NB4 (cell line): ENCODE measurements around the gene PLA2G4E.

Source experiments
- DNase-seq: peaks from one replicate; pipeline ENCODE4 v3.0.0; 2010; ENCODE audit warnings: low read depth
- H3K4me3 ChIP-seq: one replicate; pipeline ENCODE4 v1.5.1; 2011; ENCODE audit warnings: mild to moderate bottlenecking, low read depth, low read length, moderate library complexity
- MYC ChIP-seq: IDR thresholded peaks from 2 replicates; pipeline ENCODE4 v1.6.1; 2011; ENCODE audit warnings: low read depth, low read length
- POLR2A ChIP-seq: IDR thresholded peaks from 2 replicates; pipeline ENCODE4 v1.6.1; 2011; ENCODE audit warnings: mild to moderate bottlenecking; ENCODE audit not compliant: insufficient read length; ENCODE audit errors: extremely low read depth
- TF ChIP-seq, protein P1 (sequence below): IDR thresholded peaks from 2 replicates; pipeline ENCODE4 v1.6.1; 2011; ENCODE audit warnings: low read depth, low read length
- TF ChIP-seq, protein P2 (sequence below): IDR thresholded peaks from one replicate; pipeline ENCODE4 v1.5.1; 2012; ENCODE audit warnings: low read depth, low read length

The PLA2G4E gene

DNA sequence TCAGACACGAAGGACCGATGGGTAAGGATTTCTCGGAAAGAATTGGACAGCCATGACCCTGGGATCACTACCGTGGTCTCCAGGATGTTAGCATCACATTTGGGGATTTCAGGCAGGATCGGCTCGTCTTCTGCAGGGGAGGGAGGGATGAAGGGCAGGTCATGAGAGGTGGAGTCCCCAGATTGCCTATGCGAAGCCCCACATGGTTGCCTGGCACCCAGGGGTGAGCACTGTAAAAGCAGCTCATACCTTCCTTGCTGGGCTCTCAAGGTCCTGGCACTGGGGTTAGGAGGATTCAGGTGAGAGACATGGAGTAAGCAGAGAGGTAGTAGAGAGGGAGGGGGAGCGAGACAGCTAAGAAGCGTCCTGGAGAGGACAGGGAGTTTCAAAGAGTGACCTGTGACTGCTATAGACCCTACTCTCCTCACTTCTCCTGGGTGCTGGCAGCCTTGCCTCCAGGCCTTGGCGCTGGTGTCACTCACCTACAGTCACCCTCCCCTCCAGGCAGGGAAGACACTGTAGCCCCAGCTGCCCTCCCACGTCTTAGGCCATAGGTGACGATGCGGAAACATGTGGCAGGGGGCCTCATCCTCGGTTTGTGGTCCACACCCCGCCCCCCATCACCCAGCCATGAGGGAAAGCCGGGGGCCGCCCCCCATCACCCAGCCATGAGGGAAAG lies 33.5 kb downstream of the PLA2G4E start:
- no peak for DNase-seq
- H3K4me3 ChIP-seq = no peak overlapping the region
- TF ChIP-seq MYC (no peak), POLR2A (no peak)
- TF ChIP-seq, protein P1, sequence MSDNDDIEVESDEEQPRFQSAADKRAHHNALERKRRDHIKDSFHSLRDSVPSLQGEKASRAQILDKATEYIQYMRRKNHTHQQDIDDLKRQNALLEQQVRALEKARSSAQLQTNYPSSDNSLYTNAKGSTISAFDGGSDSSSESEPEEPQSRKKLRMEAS = no peak
- TF ChIP-seq, protein P2, sequence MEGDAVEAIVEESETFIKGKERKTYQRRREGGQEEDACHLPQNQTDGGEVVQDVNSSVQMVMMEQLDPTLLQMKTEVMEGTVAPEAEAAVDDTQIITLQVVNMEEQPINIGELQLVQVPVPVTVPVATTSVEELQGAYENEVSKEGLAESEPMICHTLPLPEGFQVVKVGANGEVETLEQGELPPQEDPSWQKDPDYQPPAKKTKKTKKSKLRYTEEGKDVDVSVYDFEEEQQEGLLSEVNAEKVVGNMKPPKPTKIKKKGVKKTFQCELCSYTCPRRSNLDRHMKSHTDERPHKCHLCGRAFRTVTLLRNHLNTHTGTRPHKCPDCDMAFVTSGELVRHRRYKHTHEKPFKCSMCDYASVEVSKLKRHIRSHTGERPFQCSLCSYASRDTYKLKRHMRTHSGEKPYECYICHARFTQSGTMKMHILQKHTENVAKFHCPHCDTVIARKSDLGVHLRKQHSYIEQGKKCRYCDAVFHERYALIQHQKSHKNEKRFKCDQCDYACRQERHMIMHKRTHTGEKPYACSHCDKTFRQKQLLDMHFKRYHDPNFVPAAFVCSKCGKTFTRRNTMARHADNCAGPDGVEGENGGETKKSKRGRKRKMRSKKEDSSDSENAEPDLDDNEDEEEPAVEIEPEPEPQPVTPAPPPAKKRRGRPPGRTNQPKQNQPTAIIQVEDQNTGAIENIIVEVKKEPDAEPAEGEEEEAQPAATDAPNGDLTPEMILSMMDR = no peak

DNA sequence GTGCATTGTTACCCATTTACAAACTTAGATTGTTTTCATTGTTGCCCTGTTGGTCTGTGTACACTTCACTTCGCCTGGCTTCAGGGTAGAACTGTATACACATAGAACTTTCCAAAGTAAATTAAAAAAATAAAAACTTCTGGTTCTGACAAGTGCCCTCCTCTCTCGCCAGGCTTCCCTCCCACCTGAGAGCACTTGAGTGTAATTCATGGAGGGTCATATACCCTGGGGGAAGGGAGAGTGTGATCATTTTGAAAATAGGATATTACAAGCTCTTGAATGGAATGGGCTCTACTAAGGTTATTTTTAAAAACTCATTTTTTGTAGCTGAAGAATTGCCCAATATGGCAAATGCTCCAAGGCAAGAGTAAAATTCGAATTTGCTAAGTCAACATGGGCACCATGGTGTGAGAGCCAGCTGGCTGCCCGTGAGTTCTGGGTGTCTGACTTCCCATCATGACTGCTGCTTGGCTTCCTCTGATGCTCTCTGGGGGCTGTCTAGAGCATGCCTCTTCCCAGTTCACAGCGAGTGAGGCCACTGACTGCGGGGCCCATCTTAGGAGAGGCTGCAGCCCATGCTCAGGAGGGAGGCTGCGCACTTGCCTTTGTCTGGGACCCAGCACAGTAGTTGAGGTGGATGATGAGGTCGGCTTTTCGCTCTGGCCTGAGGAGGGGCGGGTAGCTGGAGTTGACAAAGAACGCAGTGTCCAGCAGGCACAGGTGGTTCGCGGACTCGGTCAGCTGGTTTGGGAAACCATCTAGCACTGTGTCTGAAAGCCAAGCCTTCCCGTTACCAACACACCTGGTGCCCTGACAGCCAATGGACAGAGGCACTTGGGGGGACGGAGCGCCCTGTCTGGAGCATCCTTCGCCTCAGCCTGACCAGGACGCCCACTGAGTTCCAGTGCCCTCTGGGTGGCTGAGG lies 35.3 kb downstream of the PLA2G4E start:
- DNase-seq = no peak
- no peak overlapping the region for H3K4me3 ChIP-seq
- TF ChIP-seq, protein P2 = no peak
- no peak for TF ChIP-seq MYC
- TF ChIP-seq POLR2A = no peak
- TF ChIP-seq, protein P1 = no peak

DNA sequence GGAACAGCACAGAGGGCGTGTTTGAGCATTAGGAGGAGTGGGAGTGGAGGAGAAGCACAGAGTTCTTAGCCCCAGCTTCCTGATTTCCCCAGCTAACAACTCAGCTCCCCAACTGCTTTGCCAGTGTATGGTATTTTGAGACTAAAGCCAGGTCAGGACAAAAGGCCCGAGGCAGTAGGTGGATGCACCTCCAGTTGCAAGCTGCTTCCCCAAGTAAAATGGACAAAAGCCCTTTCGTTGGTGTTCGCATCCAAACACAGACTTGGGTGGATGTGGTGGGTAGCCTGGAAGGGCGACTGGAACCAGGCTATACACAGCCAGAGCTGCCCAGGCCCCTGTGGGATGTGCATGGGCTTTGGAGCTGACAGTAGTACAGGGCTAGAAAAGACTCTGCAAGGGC lies 36.2 kb downstream of the PLA2G4E start:
- TF ChIP-seq MYC (no peak), POLR2A (no peak)
- TF ChIP-seq, protein P2 = no peak
- TF ChIP-seq, protein P1 = no peak
- no peak overlapping the region for H3K4me3 ChIP-seq
- DNase-seq = no peak

DNA sequence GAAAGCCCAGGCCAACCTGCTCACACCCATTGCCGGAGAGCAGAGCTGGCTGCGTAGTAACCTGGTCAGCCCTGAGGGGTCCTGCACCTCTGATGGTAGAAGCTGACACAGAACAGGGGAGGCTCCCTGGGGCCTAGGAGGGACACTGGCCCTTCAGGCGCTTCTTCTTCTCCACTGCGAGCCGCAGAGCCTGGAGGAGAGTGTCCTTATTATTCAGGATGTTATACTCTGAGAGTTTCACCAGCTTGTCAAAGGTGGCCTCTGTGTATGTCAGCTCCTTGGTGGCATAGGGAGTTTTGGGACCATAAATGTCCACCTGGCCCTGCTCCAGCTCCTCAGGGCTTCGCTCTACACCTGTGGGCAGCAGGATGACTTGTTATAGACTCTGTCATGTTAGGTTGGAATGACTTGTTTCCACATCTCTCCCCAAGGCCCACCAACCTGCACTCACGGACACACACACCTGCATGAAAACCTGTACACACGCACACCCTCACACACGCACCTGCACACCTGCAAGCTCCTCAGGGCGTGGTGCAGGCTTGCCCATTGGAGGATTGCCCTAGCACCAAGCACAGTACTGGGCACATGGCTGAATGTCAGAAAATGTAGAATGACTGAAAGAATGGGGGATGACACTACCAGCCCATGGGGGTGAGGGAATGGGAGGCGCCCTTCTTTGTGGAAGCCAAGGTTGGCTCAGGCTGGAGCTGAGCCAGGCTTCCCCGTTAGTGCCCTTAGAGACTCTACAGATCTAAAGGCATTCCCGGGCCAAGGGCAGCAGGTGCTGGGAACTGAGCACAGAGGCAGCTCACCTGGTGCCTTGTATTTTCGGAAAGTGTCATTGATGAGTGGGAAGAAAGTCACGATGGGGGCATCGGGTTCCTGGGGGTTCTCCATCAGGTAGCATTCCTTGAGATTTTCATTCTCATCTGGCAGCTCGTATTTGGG lies 36.9 kb downstream of the PLA2G4E start:
- DNase-seq = no peak
- TF ChIP-seq, protein P2 = no peak
- no peak for TF ChIP-seq POLR2A
- TF ChIP-seq, protein P1 = no peak
- no peak overlapping the region for H3K4me3 ChIP-seq

DNA sequence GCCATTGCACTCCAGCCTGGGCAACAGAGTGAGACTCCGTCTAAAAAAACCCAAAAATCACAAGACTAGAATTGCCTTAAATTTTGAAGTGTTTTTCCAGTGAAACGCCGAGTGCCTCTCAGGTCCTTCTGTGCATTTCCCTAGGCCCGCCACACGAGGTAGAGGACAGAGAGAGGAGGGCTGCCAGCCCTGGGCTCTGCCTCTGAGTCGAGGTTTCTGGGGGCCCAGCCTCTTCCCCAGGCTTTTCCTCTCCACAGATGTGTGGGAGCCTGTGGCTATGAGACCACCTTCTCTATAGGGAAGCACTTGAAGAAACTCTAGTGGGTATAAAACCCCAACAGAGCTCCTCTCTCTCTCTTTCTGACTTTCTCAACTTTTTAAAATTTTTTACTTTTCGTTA lies 37.6 kb downstream of the PLA2G4E start:
- TF ChIP-seq, protein P1 = no peak
- no peak for TF ChIP-seq POLR2A
- TF ChIP-seq, protein P2 = no peak
- TF ChIP-seq MYC = no peak
- no peak for DNase-seq
- H3K4me3 ChIP-seq = no peak overlapping the region
